H1 (cell line): Measurements from ENCODE around the gene CCR3.

Source experiments
- POLR2A ChIP-seq, 2 experiments: IDR thresholded peaks; 1 replicate in 1 of 2; 2 replicates in 1 of 2; pipeline ENCODE4 v1.6.1; 2011; ENCODE audit warnings: low read depth in 2 of 2, low read length in 2 of 2, mild to moderate bottlenecking in 2 of 2; ENCODE audit errors: control extremely low read depth in 1 of 2
- POLR2AphosphoS5 ChIP-seq: IDR thresholded peaks from 2 replicates; pipeline ENCODE4 v1.6.1; 2011; ENCODE audit warnings: low read depth, low read length
- ZNF274 ChIP-seq: IDR thresholded peaks from 2 replicates; pipeline ENCODE4 v1.7.0; 2012; ENCODE audit warnings: low read length, borderline replicate concordance; ENCODE audit errors: extremely low read depth
- TF ChIP-seq, protein P1 (sequence below), 3 experiments: IDR thresholded peaks; 1 replicate in 2 of 3; 2 replicates in 1 of 3; pipeline versions ENCODE4 v1.5.1 to v1.6.1; 2011; ENCODE audit warnings: low read length in 3 of 3, mild to moderate bottlenecking in 3 of 3, inconsistent platforms in 2 of 3, low read depth in 1 of 3, moderate library complexity in 1 of 3; ENCODE audit not compliant: insufficient read depth in 1 of 3; ENCODE audit errors: control extremely low read depth in 1 of 3

GRCh38 chr3:46252980-46253379 lies 10.7 kb downstream of the CCR3 start:
- TF ChIP-seq, protein P1, sequence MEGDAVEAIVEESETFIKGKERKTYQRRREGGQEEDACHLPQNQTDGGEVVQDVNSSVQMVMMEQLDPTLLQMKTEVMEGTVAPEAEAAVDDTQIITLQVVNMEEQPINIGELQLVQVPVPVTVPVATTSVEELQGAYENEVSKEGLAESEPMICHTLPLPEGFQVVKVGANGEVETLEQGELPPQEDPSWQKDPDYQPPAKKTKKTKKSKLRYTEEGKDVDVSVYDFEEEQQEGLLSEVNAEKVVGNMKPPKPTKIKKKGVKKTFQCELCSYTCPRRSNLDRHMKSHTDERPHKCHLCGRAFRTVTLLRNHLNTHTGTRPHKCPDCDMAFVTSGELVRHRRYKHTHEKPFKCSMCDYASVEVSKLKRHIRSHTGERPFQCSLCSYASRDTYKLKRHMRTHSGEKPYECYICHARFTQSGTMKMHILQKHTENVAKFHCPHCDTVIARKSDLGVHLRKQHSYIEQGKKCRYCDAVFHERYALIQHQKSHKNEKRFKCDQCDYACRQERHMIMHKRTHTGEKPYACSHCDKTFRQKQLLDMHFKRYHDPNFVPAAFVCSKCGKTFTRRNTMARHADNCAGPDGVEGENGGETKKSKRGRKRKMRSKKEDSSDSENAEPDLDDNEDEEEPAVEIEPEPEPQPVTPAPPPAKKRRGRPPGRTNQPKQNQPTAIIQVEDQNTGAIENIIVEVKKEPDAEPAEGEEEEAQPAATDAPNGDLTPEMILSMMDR (IDR thresholded peaks at IDR 0.05; ENCODE audit: control extremely low read depth in 1 of 3, insufficient read depth in 1 of 3, low read depth in 1 of 3, low read length in 3 of 3) = no peak
- TF ChIP-seq POLR2A (IDR thresholded peaks at IDR 0.05; ENCODE audit: control extremely low read depth in 1 of 2, low read depth in 2 of 2, low read length in 2 of 2) = no peak
- no peak for TF ChIP-seq POLR2AphosphoS5
- TF ChIP-seq ZNF274 = no peak
